Ovary (tissue), 3 donors: Measurements from ENCODE around the gene TAC4.

Experiments used
- POLR2A ChIP-seq: fragments of 450-650 bp; IDR thresholded peaks from one replicate; pipeline ENCODE4 v1.6.1; 2017; ENCODE audit warnings: antibody characterized with exemption, mild to moderate bottlenecking, moderate library complexity
- TF ChIP-seq, protein P1 (sequence below), 3 donors: fragments of 450-650 bp in 2 of 3; fragments of 200-600 bp in 1 of 3; IDR thresholded peaks; one replicate each; pipeline versions ENCODE4 v1.5.1 to v1.8.0; 2016 to 2022; ENCODE audit warnings: antibody characterized with exemption in 3 of 3, mild to moderate bottlenecking in 1 of 3
- donor health status: DM: no; HTN: no; CAD: no.

DNA sequence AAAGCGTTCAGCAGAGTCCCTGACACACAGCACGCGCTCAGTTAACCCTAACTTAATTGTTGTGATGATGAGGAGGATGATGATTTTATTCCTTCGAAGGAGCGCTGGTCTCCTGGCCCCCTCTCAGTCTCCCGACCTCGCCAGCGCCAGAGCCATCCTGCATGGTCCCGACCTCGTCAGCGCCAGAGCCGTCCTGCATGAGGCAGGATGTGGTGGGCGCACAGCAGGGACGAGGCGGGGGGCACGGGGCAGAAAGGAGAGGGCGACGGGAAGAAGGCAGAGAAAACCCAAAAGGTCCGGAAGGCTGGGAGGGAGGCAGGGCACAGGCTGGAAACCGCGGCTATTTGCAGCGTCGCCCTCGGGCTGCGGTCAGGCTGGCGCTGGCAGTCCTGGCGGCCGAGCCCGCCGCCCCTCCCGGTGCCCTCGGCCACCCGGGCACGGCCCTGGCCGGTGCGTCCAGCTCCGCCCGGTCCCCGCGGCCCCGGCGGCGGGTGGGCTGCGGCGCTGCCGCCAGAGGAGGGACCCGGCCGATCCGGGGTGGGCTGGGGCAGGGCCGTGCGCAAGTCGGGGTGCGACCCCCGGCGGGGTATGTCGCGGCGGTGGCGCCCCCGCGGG is 3.0 kb upstream of the TAC4 start:
- TF ChIP-seq, protein P1, sequence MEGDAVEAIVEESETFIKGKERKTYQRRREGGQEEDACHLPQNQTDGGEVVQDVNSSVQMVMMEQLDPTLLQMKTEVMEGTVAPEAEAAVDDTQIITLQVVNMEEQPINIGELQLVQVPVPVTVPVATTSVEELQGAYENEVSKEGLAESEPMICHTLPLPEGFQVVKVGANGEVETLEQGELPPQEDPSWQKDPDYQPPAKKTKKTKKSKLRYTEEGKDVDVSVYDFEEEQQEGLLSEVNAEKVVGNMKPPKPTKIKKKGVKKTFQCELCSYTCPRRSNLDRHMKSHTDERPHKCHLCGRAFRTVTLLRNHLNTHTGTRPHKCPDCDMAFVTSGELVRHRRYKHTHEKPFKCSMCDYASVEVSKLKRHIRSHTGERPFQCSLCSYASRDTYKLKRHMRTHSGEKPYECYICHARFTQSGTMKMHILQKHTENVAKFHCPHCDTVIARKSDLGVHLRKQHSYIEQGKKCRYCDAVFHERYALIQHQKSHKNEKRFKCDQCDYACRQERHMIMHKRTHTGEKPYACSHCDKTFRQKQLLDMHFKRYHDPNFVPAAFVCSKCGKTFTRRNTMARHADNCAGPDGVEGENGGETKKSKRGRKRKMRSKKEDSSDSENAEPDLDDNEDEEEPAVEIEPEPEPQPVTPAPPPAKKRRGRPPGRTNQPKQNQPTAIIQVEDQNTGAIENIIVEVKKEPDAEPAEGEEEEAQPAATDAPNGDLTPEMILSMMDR (IDR thresholded peaks at IDR 0.05), result no peak
- no peak for TF ChIP-seq POLR2A
